Right atrium auricular region (tissue), 2 donors: Measurements from ENCODE around the gene SETX. TPM values are rescaled to one million over a fixed set of nuclear protein-coding genes. Genes with fewer than 3 reads are reported as not detected.
"Not testable (repeated sequence)": the region's sequence is repeated elsewhere in the genome, so short reads cannot be mapped to it uniquely, and the experiment has no call there.

Source experiments
- DNase-seq: peaks from one replicate; pipeline ENCODE4 v3.0.0-alpha.2; 2019; ENCODE audit warnings: low spot score
- H3K27ac ChIP-seq, 2 donors: fragments of 200-600 bp; sonication (generic); 1 replicate in 1 of 2; 2 replicates in 1 of 2; pipeline ENCODE4 v1.5.1; 2016 to 2019
- H3K27me3 ChIP-seq, 2 donors: fragments of 200-600 bp; sonication (generic); one replicate each; pipeline versions ENCODE4 v1.5.1 to v1.6.0; 2017 to 2019
- H3K36me3 ChIP-seq: fragments of 200-600 bp; sonication (generic); one replicate; pipeline ENCODE4 v1.5.1; 2016
- H3K4me1 ChIP-seq, 2 donors: fragments of 200-600 bp; sonication (generic); one replicate each; pipeline versions ENCODE4 v1.5.1 to v1.6.0; 2017 to 2019
- H3K4me3 ChIP-seq, 2 donors: fragments of 200-600 bp; sonication (generic); 1 replicate in 1 of 2; 2 replicates in 1 of 2; pipeline ENCODE4 v1.5.1; 2017 to 2019; ENCODE audit warnings: mild to moderate bottlenecking in 1 of 2, moderate library complexity in 1 of 2
- H3K9me3 ChIP-seq, 2 donors: fragments of 200-600 bp; sonication (generic); one replicate each; pipeline ENCODE4 v1.5.1; 2019
- CTCF ChIP-seq, 2 donors: fragments of 200-600 bp; sonication (generic); IDR thresholded peaks; one replicate each; pipeline ENCODE4 v1.5.1; 2019; ENCODE audit warnings: antibody characterized with exemption in 2 of 2
- total RNA-seq, 2 donors: library from RNA; depleted of rRNA; stranded (reverse); fragments of >200 nt; gene quantifications; one replicate each; pipeline ENCODE4 v1.1.0, GENCODE V29; 2016

Gene SETX
- total RNA-seq, 2 donors from 2014 or later, result 32.3 to 33.9 TPM

- no peak for DNase-seq
- peaks cover 84% of the 10 kb centered on the region for H3K36me3 ChIP-seq
- no peak for TF ChIP-seq CTCF (IDR thresholded peaks at IDR 0.05)
- H3K4me1 ChIP-seq, result no peaks in the 10 kb centered on the region
- no peaks in the 10 kb centered on the region for H3K27me3 ChIP-seq
- H3K27ac ChIP-seq, result no peak overlapping the region
- H3K9me3 ChIP-seq, result no peaks in the 10 kb centered on the region
- H3K4me3 ChIP-seq, result no peak overlapping the region
These were observed 36.7 kb upstream of the SETX start for GRCh38 chr9:132391449-132391848.

GRCh38 chr9:132390966-132391365 lies 36.2 kb upstream of the SETX start:
- Histone ChIP-seq H3K9me3 (no peaks in the 10 kb centered on the region), H3K27me3 (no peaks in the 10 kb centered on the region), H3K36me3 (peaks cover 84% of the 10 kb centered on the region), H3K4me1 (no peaks in the 10 kb centered on the region), H3K27ac (no peak overlapping the region), H3K4me3 (no peak overlapping the region)
- no peak for TF ChIP-seq CTCF (IDR thresholded peaks at IDR 0.05)
- DNase-seq, result no peak

GRCh38 chr9:132387133-132387532 lies 32.3 kb upstream of the SETX start:
- Histone ChIP-seq H3K4me3 (no peak overlapping the region), H3K36me3 (peaks cover 81% of the 10 kb centered on the region), H3K27ac (no peak overlapping the region), H3K4me1 (no peaks in the 10 kb centered on the region), H3K9me3 (no peaks in the 10 kb centered on the region), H3K27me3 (no peaks in the 10 kb centered on the region)
- DNase-seq, result no peak
- no peak for TF ChIP-seq CTCF (IDR thresholded peaks at IDR 0.05)

- no peak for DNase-seq
- H3K27me3 ChIP-seq, result no peaks in the 10 kb centered on the region
- no peak overlapping the region for H3K4me3 ChIP-seq
- H3K36me3 ChIP-seq, result peaks cover 68% of the 10 kb centered on the region
- H3K9me3 ChIP-seq, result no peaks in the 10 kb centered on the region
- H3K4me1 ChIP-seq, result no peaks in the 10 kb centered on the region
- TF ChIP-seq CTCF (IDR thresholded peaks at IDR 0.05), result no peak
- H3K27ac ChIP-seq, result no peak overlapping the region
These were observed 29.6 kb upstream of the SETX start for GRCh38 chr9:132384376-132384775.

- H3K4me1 ChIP-seq, result no peaks in the 10 kb centered on the region
- no peaks in the 10 kb centered on the region for H3K27me3 ChIP-seq
- no peaks in the 10 kb centered on the region for H3K9me3 ChIP-seq
- no peak for TF ChIP-seq CTCF (IDR thresholded peaks at IDR 0.05)
- DNase-seq, result no peak
- H3K27ac ChIP-seq, result no peak overlapping the region
- H3K4me3 ChIP-seq, result no peak overlapping the region
- H3K36me3 ChIP-seq, result peaks cover 69% of the 10 kb centered on the region
These were observed 28.7 kb upstream of the SETX start for GRCh38 chr9:132383462-132383883.

- DNase-seq, result no peak
- no peaks in the 10 kb centered on the region for H3K4me1 ChIP-seq
- peaks cover 59% of the 10 kb centered on the region for H3K36me3 ChIP-seq
- no peaks in the 10 kb centered on the region for H3K27me3 ChIP-seq
- no peak overlapping the region for H3K27ac ChIP-seq
- H3K9me3 ChIP-seq, result no peaks in the 10 kb centered on the region
- H3K4me3 ChIP-seq, result no peak overlapping the region
- no peak for TF ChIP-seq CTCF (IDR thresholded peaks at IDR 0.05)
These were observed 27.3 kb upstream of the SETX start for GRCh38 chr9:132381966-132382541.

GRCh38 chr9:132378416-132378815 lies 23.6 kb upstream of the SETX start:
- not testable (repeated sequence) for H3K27me3 ChIP-seq, H3K9me3 ChIP-seq, DNase-seq, H3K4me3 ChIP-seq, H3K4me1 ChIP-seq, H3K27ac ChIP-seq
- peaks cover 46% of the 10 kb centered on the region for H3K36me3 ChIP-seq

GRCh38 chr9:132377769-132378168 lies 23.0 kb upstream of the SETX start:
- H3K27ac ChIP-seq, H3K27me3 ChIP-seq, H3K4me1 ChIP-seq, H3K9me3 ChIP-seq, H3K4me3 ChIP-seq, DNase-seq: not testable (repeated sequence)
- H3K36me3 ChIP-seq, result peaks cover 44% of the 10 kb centered on the region
